ENCODE measurements around the gene ADGRB3.

DNA sequence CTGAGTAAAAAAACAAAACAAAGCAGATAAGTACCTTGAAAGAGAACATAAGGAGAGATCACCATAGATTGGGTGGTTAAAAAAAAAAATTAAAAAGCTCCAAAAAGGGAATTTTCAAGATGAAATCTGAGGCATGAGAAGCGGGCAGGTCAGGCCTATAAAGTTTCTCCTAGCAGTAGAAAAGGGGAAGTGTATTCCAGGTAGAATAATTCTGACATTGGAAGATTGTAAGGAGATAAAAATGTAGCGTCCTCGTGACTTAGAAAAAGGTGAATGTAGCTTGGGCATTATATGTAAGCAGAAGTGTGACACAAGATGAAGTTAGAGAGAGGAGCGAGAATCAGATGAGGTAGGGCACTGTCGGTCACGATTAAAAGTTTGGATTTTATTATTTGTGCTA lies 9.1 kb upstream of the ADGRB3 start:
- TF ChIP-seq CTCF (IDR thresholded peaks at IDR 0.05) (no peak), POLR2AphosphoS5 (IDR thresholded peaks at IDR 0.05) (no peak), POLR2A (IDR thresholded peaks at IDR 0.05) (no peak)

All from upper lobe of left lung (tissue), 4 donors.